Measurements from ENCODE around the gene KCNK13. TPM values are rescaled to one million over a fixed set of nuclear protein-coding genes. Genes with fewer than 3 reads are reported as not detected.

Gene KCNK13
- total and polyA plus RNA-seq, 2 of the 4 experiments (the other 2 are of a cell fraction): not detected

DNA sequence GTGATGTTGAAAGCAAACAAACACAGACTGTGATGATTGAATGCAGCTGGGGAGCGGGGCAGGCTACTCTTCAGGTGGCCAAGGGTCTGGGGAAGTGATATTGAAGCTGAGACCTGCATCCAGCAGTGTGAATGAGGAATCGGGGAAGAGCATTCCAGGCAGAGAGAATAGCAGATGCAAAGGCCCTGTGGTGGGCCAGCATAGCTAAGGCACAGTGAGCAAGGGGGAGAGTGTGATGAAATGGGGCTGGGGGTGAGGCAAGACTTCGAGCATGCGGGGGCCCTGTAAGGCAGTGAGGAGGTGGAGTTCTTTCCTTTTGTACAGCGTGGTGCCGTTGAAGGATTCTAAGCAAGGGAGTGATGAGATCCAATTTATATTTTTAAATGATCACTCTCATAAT, 77.4 kb downstream of the KCNK13 start:
- Histone ChIP-seq H3K4ac (ENCODE audit: low read depth, low read length) (no peak overlapping the region), H3K9ac (ENCODE audit: low read depth, low read length) (no peak overlapping the region), H4K20me1 (ENCODE audit: insufficient read depth, low read length) (no peaks in the 10 kb centered on the region), H3K4me3 (ENCODE audit: insufficient read depth, low read depth, low read length) (no peak overlapping the region), H2AK5ac (ENCODE audit: low read depth, low read length) (no peak overlapping the region), H4K91ac (ENCODE audit: insufficient read depth, low read depth, low read length) (no peak overlapping the region), H2BK5ac (ENCODE audit: low read depth, low read length, poor library complexity, severe bottlenecking) (no peak overlapping the region), H2AFZ (replicated peaks; ENCODE audit: low read length, poor library complexity) (peak overlapping the region; percentile 9), H2BK20ac (ENCODE audit: low read depth, low read length) (no peak overlapping the region), H3K18ac (ENCODE audit: low read depth, low read length) (no peak overlapping the region), H3K9me1 (ENCODE audit: insufficient read depth, low read length) (no peaks in the 10 kb centered on the region), H3K4me2 (ENCODE audit: low read depth, low read length) (no peak overlapping the region), H2AK9ac (replicated peaks; ENCODE audit: low read depth, low read length, poor library complexity) (no peak overlapping the region), H3K23ac (ENCODE audit: low read depth, low read length) (no peak overlapping the region), H3K56ac (ENCODE audit: extremely low read depth, insufficient read depth, low read length) (no peak overlapping the region), H4K5ac (ENCODE audit: low read depth, low read length) (no peak overlapping the region), H4K8ac (ENCODE audit: low read depth in 2 of 2, low read length in 2 of 2) (no peak overlapping the region), H3K36me3 (ENCODE audit: control insufficient read depth, insufficient read depth, low read length) (no peaks in the 10 kb centered on the region), H3K27me3 (ENCODE audit: control insufficient read depth, insufficient read depth, low read length) (peaks cover 8% of the 10 kb centered on the region), H3K27ac (ENCODE audit: insufficient read depth, low read length) (no peak overlapping the region), H3K9me3 (ENCODE audit: control insufficient read depth, insufficient read depth, low read length) (no peaks in the 10 kb centered on the region), H3K79me1 (ENCODE audit: low read depth in 1 of 2, low read length in 2 of 2) (no peaks in the 10 kb centered on the region), H3K14ac (replicated peaks; ENCODE audit: low read depth, low read length) (no peak overlapping the region), H2BK15ac (ENCODE audit: low read depth, low read length) (no peak overlapping the region), H3K4me1 (ENCODE audit: control insufficient read depth, insufficient read depth, low read length) (peaks cover 3% of the 10 kb centered on the region; the same call in 1 of the 2 replicates), H2BK120ac (ENCODE audit: low read depth, low read length) (no peak overlapping the region)
- TF ChIP-seq CHD1 (IDR thresholded peaks at IDR 0.05; ENCODE audit: low read depth, low read length) (no peak), RAD21 (IDR thresholded peaks at IDR 0.05; ENCODE audit: low read length) (no peak), BHLHE40 (IDR thresholded peaks at IDR 0.05; ENCODE audit: low read depth, low read length) (no peak), MXI1 (IDR thresholded peaks at IDR 0.05; ENCODE audit: borderline replicate concordance, low read depth, low read length) (no peak), SMC3 (IDR thresholded peaks at IDR 0.05; ENCODE audit: low read depth, low read length) (no peak), CEBPB (IDR thresholded peaks at IDR 0.05; ENCODE audit: low read depth, low read length) (no peak), FOS (IDR thresholded peaks at IDR 0.05; ENCODE audit: low read depth, low read length) (no peak), CTCF (conservative IDR thresholded peaks at IDR 0.05; ENCODE audit: low read depth, low read length) (no peak), NFE2L2 (IDR thresholded peaks at IDR 0.05; ENCODE audit: low read depth, low read length) (no peak), USF2 (IDR thresholded peaks at IDR 0.05; ENCODE audit: low read depth, low read length) (no peak), POLR2A (IDR thresholded peaks at IDR 0.05; ENCODE audit: low read depth, low read length) (no peak), MAZ (IDR thresholded peaks at IDR 0.05; ENCODE audit: borderline replicate concordance, low read depth, low read length) (no peak), RCOR1 (IDR thresholded peaks at IDR 0.05; ENCODE audit: insufficient replicate concordance, low read length) (no peak)
- TF ChIP-seq, protein P1, sequence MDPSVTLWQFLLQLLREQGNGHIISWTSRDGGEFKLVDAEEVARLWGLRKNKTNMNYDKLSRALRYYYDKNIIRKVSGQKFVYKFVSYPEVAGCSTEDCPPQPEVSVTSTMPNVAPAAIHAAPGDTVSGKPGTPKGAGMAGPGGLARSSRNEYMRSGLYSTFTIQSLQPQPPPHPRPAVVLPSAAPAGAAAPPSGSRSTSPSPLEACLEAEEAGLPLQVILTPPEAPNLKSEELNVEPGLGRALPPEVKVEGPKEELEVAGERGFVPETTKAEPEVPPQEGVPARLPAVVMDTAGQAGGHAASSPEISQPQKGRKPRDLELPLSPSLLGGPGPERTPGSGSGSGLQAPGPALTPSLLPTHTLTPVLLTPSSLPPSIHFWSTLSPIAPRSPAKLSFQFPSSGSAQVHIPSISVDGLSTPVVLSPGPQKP (IDR thresholded peaks at IDR 0.05; ENCODE audit: borderline replicate concordance, low read depth, low read length): no peak
- DNase-seq (no peak), ATAC-seq (ENCODE audit: low read depth) (no peak)
- CTCF ChIA-PET: no interaction called here
- dilution Hi-C loops (cut with HindIII; ENCODE audit: low sequenced_read_pairs, unreplicated experiment) (no loop called here), intact Hi-C loops (cut with micrococcal nuclease) (no loop called here), in situ Hi-C loops (cut with MboI; ENCODE audit: low sequenced_read_pairs) (no loop called here)
- 50% methylated on average over 1 of the region's 6 CpGs; no CpG with 5 or more reads in 1 of the 2 experiments for WGBS, 2 experiments (ENCODE audit: extremely low coverage in 2 of 2, insufficient read length in 1 of 2)
- no TSS peak for BruUV-seq (replicated peaks)
- POLR2A ChIA-PET (ENCODE audit: unreplicated experiment): no interaction called here
